GM23338 (cell line): Measurements from ENCODE around the gene KCNH6. TPM values are rescaled to one million over a fixed set of nuclear protein-coding genes. Genes with fewer than 3 reads are reported as not detected.

Experiments
- ATAC-seq: fragments of 200-7000 bp; cut with Tn5 transposase; 3 replicates; pipeline ENCODE4 v1.9.1; 2020
- DNase-seq: peaks from one replicate; pipeline ENCODE4 v3.0.0-alpha.2; 2015; ENCODE audit warnings: low spot score
- H2AFZ ChIP-seq: fragments of 200-600 bp; sonication (generic); 2 replicates; pipeline ENCODE4 v1.8.0; 2016; ENCODE audit warnings: antibody characterized with exemption, mild to moderate bottlenecking, moderate library complexity
- H3F3A ChIP-seq: fragments of 200-600 bp; sonication (generic); replicated peaks from 2 replicates; pipeline ENCODE4 v1.8.0; 2017; ENCODE audit warnings: antibody characterized with exemption, mixed run types, low read depth
- H3K27ac ChIP-seq: fragments of 200-600 bp; sonication (generic); 2 replicates; pipeline ENCODE4 v1.6.1; 2016; ENCODE audit warnings: low read depth
- H3K27me3 ChIP-seq: fragments of 200-600 bp; sonication (generic); 2 replicates; pipeline ENCODE4 v1.8.0; 2016; ENCODE audit warnings: mild to moderate bottlenecking, mixed run types, moderate library complexity; ENCODE audit not compliant: insufficient read depth
- H3K36me3 ChIP-seq: fragments of 200-600 bp; sonication (generic); 2 replicates; pipeline ENCODE4 v1.8.0; 2016; ENCODE audit warnings: mild to moderate bottlenecking; ENCODE audit not compliant: insufficient read depth
- H3K4me1 ChIP-seq: fragments of 200-600 bp; sonication (generic); 2 replicates; pipeline ENCODE4 v1.8.0; 2016; ENCODE audit warnings: mild to moderate bottlenecking, moderate library complexity; ENCODE audit not compliant: insufficient read depth
- H3K4me2 ChIP-seq: fragments of 200-600 bp; sonication (generic); 2 replicates; pipeline ENCODE4 v1.7.1; 2017; ENCODE audit warnings: mixed run types
- H3K4me3 ChIP-seq: fragments of 200-600 bp; sonication (generic); 2 replicates; pipeline ENCODE4 v1.6.1; 2016; ENCODE audit warnings: mixed run types
- H3K79me2 ChIP-seq: fragments of 200-600 bp; sonication (generic); replicated peaks from 2 replicates; pipeline ENCODE4 v1.8.0; 2017; ENCODE audit warnings: mild to moderate bottlenecking; ENCODE audit not compliant: insufficient read depth
- H3K9me2 ChIP-seq: fragments of 200-600 bp; sonication (generic); 2 replicates; pipeline ENCODE4 v1.8.0; 2017; ENCODE audit not compliant: insufficient read depth
- H4K20me1 ChIP-seq: fragments of 200-600 bp; sonication (generic); replicated peaks from 2 replicates; pipeline ENCODE4 v1.8.0; 2017; ENCODE audit warnings: mild to moderate bottlenecking; ENCODE audit not compliant: insufficient read depth
- H3K27ac Mint-ChIP-seq: 2 replicates; pipeline ENCODE4 v1.8.0; 2020; ENCODE audit warnings: inconsistent platforms, mild to moderate bottlenecking, moderate library complexity, mixed read lengths
- H3K27me3 Mint-ChIP-seq: 3 replicates; pipeline ENCODE4 v1.8.0; 2022; ENCODE audit warnings: low read depth, mild to moderate bottlenecking, moderate library complexity, mixed read lengths, inconsistent platforms; ENCODE audit not compliant: insufficient read depth, poor library complexity
- H3K36me3 Mint-ChIP-seq: 3 replicates; pipeline ENCODE4 v1.8.0; 2021; ENCODE audit warnings: low read depth, mild to moderate bottlenecking, inconsistent platforms, moderate library complexity, mixed read lengths
- H3K4me1 Mint-ChIP-seq: 3 replicates; pipeline ENCODE4 v1.8.0; 2020; ENCODE audit warnings: mild to moderate bottlenecking, inconsistent platforms, mixed read lengths
- H3K4me3 Mint-ChIP-seq: 3 replicates; pipeline ENCODE4 v1.8.0; 2021; ENCODE audit warnings: moderate library complexity, mild to moderate bottlenecking, inconsistent platforms, mixed read lengths
- H3K9me3 Mint-ChIP-seq: 3 replicates; pipeline ENCODE4 v1.8.0; 2020; ENCODE audit warnings: moderate library complexity, mild to moderate bottlenecking, inconsistent platforms, mixed read lengths
- CREB1 ChIP-seq: fragments of 250-450 bp; sonication (Bioruptor Pico); IDR thresholded peaks from 2 replicates; pipeline ENCODE4 v1.5.0; 2020; ENCODE audit warnings: low read depth, mild to moderate bottlenecking, moderate library complexity
- EZH2 ChIP-seq: fragments of 200-600 bp; sonication (generic); IDR thresholded peaks from one replicate; pipeline ENCODE4 v1.8.0; 2017; ENCODE audit warnings: antibody characterized with exemption, mild to moderate bottlenecking, low read depth; ENCODE audit not compliant: unreplicated experiment
- JUNB ChIP-seq: IDR thresholded peaks from one replicate; pipeline ENCODE4 v1.6.1; 2016; ENCODE audit warnings: antibody characterized with exemption; ENCODE audit not compliant: unreplicated experiment
- NANOG ChIP-seq: IDR thresholded peaks from 2 replicates; pipeline ENCODE4 v1.6.1; 2016; ENCODE audit warnings: antibody characterized with exemption, borderline replicate concordance
- POLR2AphosphoS5 ChIP-seq: IDR thresholded peaks from 2 replicates; pipeline ENCODE4 v1.6.1; 2016; ENCODE audit warnings: antibody characterized with exemption, low read depth
- STAT1 ChIP-seq: IDR thresholded peaks from one replicate; pipeline ENCODE4 v1.6.1; 2016; ENCODE audit warnings: antibody characterized with exemption; ENCODE audit not compliant: unreplicated experiment
- ZNF114 ChIP-seq: fragments of 250-450 bp; sonication (Bioruptor Pico); IDR thresholded peaks from 2 replicates; pipeline ENCODE4 v1.5.0; 2020; ENCODE audit warnings: mild to moderate bottlenecking, moderate library complexity
- ZNF331 ChIP-seq: fragments of 250-450 bp; sonication (Bioruptor Pico); IDR thresholded peaks from 2 replicates; pipeline ENCODE4 v1.5.0; 2020; ENCODE audit warnings: low read depth, mild to moderate bottlenecking, moderate library complexity
- polyA plus RNA-seq: library from polyadenylated mRNA; unstranded; fragments of >200 nt; fragmentation: Nextera tagmentation; extraction: Ambion mirVana; gene quantifications from 2 replicates; pipeline ENCODE4 v1.2.1, GENCODE V29; 2016
- total RNA-seq: library from RNA; depleted of rRNA; stranded (reverse); fragments of >200 nt; shearing (Covaris generic); gene quantifications from 2 replicates; pipeline ENCODE4 v1.2.3, GENCODE V29; 2014
- TF ChIP-seq, protein P1 (sequence below): fragments of 250-450 bp; sonication (Bioruptor Pico); IDR thresholded peaks from 2 replicates; pipeline ENCODE4 v1.5.0; 2020; ENCODE audit warnings: mild to moderate bottlenecking, moderate library complexity
- TF ChIP-seq, protein P2 (sequence below), 2 experiments: fragments of 200-600 bp in 1 of 2; sonication (generic) in 1 of 2; conservative IDR thresholded peaks; 2 replicates each; pipeline versions ENCODE4 v1.5.1 to v1.6.1; 2016 to 2017; ENCODE audit warnings: antibody characterized with exemption in 2 of 2, low read depth in 2 of 2, mild to moderate bottlenecking in 2 of 2, moderate library complexity in 1 of 2
- TF ChIP-seq, protein P3 (sequence below): IDR thresholded peaks from 2 replicates; pipeline ENCODE4 v1.6.1; 2016; ENCODE audit warnings: antibody characterized with exemption

KCNH6 gene
- total and polyA plus RNA-seq, 2 experiments from 2014 or later: 1.3 to 2.8 TPM

DNA sequence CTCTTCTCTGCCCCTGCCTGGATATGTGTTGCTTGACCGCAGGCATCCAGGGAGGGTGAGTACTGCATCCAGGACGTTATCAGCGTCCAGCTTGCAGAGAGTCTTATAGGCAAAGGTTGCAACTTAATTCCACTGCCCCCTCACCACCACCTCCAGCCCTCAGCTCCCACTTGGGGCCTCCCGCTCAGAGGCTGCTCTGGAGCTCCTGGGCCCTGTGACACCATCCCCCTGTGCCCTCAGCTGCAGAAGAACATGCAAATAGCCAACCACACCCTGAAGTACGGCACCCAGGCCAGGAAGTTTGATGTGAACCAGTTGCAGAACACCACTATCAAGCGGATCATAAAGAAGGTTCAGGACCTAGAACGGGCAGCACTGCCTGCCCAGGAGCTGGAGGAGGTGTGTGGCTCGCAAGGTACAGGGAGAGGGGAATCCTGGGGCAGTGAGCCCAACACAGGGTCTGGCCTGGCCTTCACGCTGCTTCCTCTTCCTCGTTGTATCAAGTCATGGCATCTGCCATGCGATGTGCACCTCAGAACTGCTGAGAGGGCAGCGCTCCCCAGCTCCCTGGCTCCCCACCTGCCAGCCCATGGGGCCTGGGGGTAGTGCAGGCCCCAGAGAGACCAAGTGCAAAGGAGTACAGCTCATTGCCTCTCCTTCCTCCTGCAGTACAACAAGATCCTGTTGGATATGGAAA lies 36.7 kb upstream of the KCNH6 start:
- Mint-ChIP-seq H3K4me3 (no peak overlapping the region), H3K4me1 (peaks cover 6% of the 10 kb centered on the region; the same call in 2 of the 3 replicates), H3K27me3 (peaks cover 10% of the 10 kb centered on the region), H3K27ac (no peak overlapping the region), H3K36me3 (no peaks in the 10 kb centered on the region; the same call in 2 of the 3 replicates), H3K9me3 (no peaks in the 10 kb centered on the region)
- Histone ChIP-seq H4K20me1 (no peaks in the 10 kb centered on the region), H3K27me3 (no peaks in the 10 kb centered on the region), H3K4me3 (no peak overlapping the region), H2AFZ (no peak overlapping the region), H3K79me2 (no peaks in the 10 kb centered on the region), H3K27ac (no peak overlapping the region), H3K36me3 (no peaks in the 10 kb centered on the region), H3F3A (no peaks in the 10 kb centered on the region), H3K4me2 (no peak overlapping the region), H3K9me2 (no peaks in the 10 kb centered on the region), H3K4me1 (no peaks in the 10 kb centered on the region)
- ATAC-seq (no peak), DNase-seq (no peak)
- TF ChIP-seq ZNF114 (CRISPR knock-in tag): no peak
- TF ChIP-seq STAT1: no peak
- TF ChIP-seq, protein P1, sequence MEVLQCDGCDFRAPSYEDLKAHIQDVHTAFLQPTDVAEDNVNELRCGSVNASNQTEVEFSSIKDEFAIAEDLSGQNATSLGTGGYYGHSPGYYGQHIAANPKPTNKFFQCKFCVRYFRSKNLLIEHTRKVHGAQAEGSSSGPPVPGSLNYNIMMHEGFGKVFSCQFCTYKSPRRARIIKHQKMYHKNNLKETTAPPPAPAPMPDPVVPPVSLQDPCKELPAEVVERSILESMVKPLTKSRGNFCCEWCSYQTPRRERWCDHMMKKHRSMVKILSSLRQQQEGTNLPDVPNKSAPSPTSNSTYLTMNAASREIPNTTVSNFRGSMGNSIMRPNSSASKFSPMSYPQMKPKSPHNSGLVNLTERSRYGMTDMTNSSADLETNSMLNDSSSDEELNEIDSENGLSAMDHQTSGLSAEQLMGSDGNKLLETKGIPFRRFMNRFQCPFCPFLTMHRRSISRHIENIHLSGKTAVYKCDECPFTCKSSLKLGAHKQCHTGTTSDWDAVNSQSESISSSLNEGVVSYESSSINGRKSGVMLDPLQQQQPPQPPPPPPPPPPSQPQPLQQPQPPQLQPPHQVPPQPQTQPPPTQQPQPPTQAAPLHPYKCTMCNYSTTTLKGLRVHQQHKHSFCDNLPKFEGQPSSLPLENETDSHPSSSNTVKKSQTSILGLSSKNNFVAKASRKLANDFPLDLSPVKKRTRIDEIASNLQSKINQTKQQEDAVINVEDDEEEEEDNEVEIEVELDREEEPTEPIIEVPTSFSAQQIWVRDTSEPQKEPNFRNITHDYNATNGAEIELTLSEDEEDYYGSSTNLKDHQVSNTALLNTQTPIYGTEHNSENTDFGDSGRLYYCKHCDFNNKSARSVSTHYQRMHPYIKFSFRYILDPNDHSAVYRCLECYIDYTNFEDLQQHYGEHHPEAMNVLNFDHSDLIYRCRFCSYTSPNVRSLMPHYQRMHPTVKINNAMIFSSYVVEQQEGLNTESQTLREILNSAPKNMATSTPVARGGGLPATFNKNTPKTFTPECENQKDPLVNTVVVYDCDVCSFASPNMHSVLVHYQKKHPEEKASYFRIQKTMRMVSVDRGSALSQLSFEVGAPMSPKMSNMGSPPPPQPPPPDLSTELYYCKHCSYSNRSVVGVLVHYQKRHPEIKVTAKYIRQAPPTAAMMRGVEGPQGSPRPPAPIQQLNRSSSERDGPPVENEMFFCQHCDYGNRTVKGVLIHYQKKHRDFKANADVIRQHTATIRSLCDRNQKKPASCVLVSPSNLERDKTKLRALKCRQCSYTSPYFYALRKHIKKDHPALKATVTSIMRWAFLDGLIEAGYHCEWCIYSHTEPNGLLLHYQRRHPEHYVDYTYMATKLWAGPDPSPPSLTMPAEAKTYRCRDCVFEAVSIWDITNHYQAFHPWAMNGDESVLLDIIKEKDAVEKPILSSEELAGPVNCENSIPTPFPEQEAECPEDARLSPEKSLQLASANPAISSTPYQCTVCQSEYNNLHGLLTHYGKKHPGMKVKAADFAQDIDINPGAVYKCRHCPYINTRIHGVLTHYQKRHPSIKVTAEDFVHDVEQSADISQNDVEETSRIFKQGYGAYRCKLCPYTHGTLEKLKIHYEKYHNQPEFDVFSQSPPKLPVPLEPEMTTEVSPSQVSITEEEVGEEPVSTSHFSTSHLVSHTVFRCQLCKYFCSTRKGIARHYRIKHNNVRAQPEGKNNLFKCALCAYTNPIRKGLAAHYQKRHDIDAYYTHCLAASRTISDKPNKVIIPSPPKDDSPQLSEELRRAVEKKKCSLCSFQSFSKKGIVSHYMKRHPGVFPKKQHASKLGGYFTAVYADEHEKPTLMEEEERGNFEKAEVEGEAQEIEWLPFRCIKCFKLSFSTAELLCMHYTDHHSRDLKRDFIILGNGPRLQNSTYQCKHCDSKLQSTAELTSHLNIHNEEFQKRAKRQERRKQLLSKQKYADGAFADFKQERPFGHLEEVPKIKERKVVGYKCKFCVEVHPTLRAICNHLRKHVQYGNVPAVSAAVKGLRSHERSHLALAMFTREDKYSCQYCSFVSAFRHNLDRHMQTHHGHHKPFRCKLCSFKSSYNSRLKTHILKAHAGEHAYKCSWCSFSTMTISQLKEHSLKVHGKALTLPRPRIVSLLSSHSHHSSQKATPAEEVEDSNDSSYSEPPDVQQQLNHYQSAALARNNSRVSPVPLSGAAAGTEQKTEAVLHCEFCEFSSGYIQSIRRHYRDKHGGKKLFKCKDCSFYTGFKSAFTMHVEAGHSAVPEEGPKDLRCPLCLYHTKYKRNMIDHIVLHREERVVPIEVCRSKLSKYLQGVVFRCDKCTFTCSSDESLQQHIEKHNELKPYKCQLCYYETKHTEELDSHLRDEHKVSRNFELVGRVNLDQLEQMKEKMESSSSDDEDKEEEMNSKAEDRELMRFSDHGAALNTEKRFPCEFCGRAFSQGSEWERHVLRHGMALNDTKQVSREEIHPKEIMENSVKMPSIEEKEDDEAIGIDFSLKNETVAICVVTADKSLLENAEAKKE (CRISPR knock-in tag): no peak
- TF ChIP-seq ZNF331 (CRISPR knock-in tag): no peak
- TF ChIP-seq POLR2AphosphoS5: no peak
- TF ChIP-seq, protein P2, sequence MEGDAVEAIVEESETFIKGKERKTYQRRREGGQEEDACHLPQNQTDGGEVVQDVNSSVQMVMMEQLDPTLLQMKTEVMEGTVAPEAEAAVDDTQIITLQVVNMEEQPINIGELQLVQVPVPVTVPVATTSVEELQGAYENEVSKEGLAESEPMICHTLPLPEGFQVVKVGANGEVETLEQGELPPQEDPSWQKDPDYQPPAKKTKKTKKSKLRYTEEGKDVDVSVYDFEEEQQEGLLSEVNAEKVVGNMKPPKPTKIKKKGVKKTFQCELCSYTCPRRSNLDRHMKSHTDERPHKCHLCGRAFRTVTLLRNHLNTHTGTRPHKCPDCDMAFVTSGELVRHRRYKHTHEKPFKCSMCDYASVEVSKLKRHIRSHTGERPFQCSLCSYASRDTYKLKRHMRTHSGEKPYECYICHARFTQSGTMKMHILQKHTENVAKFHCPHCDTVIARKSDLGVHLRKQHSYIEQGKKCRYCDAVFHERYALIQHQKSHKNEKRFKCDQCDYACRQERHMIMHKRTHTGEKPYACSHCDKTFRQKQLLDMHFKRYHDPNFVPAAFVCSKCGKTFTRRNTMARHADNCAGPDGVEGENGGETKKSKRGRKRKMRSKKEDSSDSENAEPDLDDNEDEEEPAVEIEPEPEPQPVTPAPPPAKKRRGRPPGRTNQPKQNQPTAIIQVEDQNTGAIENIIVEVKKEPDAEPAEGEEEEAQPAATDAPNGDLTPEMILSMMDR (conservative IDR thresholded peaks at IDR 0.05; ENCODE audit: low read depth in 2 of 2): no peak
- no peak for TF ChIP-seq EZH2
- TF ChIP-seq NANOG: no peak
- TF ChIP-seq, protein P3, sequence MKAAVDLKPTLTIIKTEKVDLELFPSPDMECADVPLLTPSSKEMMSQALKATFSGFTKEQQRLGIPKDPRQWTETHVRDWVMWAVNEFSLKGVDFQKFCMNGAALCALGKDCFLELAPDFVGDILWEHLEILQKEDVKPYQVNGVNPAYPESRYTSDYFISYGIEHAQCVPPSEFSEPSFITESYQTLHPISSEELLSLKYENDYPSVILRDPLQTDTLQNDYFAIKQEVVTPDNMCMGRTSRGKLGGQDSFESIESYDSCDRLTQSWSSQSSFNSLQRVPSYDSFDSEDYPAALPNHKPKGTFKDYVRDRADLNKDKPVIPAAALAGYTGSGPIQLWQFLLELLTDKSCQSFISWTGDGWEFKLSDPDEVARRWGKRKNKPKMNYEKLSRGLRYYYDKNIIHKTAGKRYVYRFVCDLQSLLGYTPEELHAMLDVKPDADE: no peak
- TF ChIP-seq JUNB: no peak
- TF ChIP-seq CREB1 (CRISPR knock-in tag): no peak
